Epithelial cell of alveolus of lung (primary cell): ENCODE measurements around the gene FAR1. TPM values are rescaled to one million over a fixed set of nuclear protein-coding genes. Genes with fewer than 3 reads are reported as not detected.

Source experiments
- total RNA-seq: library from RNA; depleted of rRNA; stranded (reverse); fragments of >200 nt; gene quantifications from 2 replicates; pipeline ENCODE4 v1.2.1, GENCODE V29; 2015

The FAR1 gene
- total RNA-seq = 18.4 and 20.9 TPM in 2 replicates

GRCh38 chr11:13668102-13668956, at the start of gene FAR1:
TSS of gene FAR1 (plus strand) at chr11:13668668. CDS start at chr11:13694766, 26,098 bp downstream.

Other genes with a start within 250 kb of the FAR1 start
- gene BTBD10, start 205.4 kb upstream of the FAR1 start, total RNA-seq = 9.3 and 30.5 TPM in 2 replicates
- gene PTH, start 172.7 kb upstream of the FAR1 start, total RNA-seq = not detected in 2 replicates